Hepatic stellate cell (primary cell): ENCODE measurements around the gene GTPBP4.
"Not testable (repeated sequence)": the region's sequence is repeated elsewhere in the genome, so short reads cannot be mapped to it uniquely, and the experiment has no call there.

Experiments
- DNase-seq: peaks from one replicate; pipeline ENCODE4 v3.0.0; 2011; ENCODE audit warnings: low spot score

The GTPBP4 gene

GRCh38 chr10:988667-989545 lies 672 bp downstream of the GTPBP4 start:
- peak; percentile 29 for DNase-seq

- no peak for DNase-seq
Measured at GRCh38 chr10:990808-991207, 2.6 kb downstream of the GTPBP4 start.

- no peak for DNase-seq
Measured at GRCh38 chr10:992467-992866, 4.2 kb downstream of the GTPBP4 start.

GRCh38 chr10:992871-993270 lies 4.6 kb downstream of the GTPBP4 start:
- no peak for DNase-seq

GRCh38 chr10:994836-995558 lies 6.8 kb downstream of the GTPBP4 start:
- DNase-seq, result no peak

- no peak for DNase-seq
Measured at GRCh38 chr10:995559-995926, 7.3 kb downstream of the GTPBP4 start.

GRCh38 chr10:996031-996430 lies 7.8 kb downstream of the GTPBP4 start:
- no peak for DNase-seq

- DNase-seq, result no peak
Measured at GRCh38 chr10:997266-998022, 9.2 kb downstream of the GTPBP4 start.

- no peak for DNase-seq
Measured at GRCh38 chr10:1002425-1003006, 14.3 kb downstream of the GTPBP4 start.

- DNase-seq, result no peak
Measured at GRCh38 chr10:1003884-1004670, 15.8 kb downstream of the GTPBP4 start.

GRCh38 chr10:1006573-1006972 lies 18.3 kb downstream of the GTPBP4 start:
- DNase-seq, result no peak

GRCh38 chr10:1007583-1007982 lies 19.3 kb downstream of the GTPBP4 start:
- no peak for DNase-seq

- DNase-seq, result no peak
Measured at GRCh38 chr10:1009071-1009494, 20.8 kb downstream of the GTPBP4 start.

GRCh38 chr10:1009947-1010346 lies 21.7 kb downstream of the GTPBP4 start:
- DNase-seq, result not testable (repeated sequence)

GRCh38 chr10:1010703-1011102 lies 22.5 kb downstream of the GTPBP4 start:
- no peak for DNase-seq

GRCh38 chr10:1011696-1012095 lies 23.5 kb downstream of the GTPBP4 start:
- DNase-seq, result no peak

- no peak for DNase-seq
Measured at GRCh38 chr10:1015688-1016087, 27.5 kb downstream of the GTPBP4 start.

GRCh38 chr10:1019362-1019761 lies 31.1 kb downstream of the GTPBP4 start:
- DNase-seq, result no peak

GRCh38 chr10:1020460-1020859 lies 32.2 kb downstream of the GTPBP4 start:
- no peak for DNase-seq

- DNase-seq, result no peak
Measured at GRCh38 chr10:1020958-1021357, 32.7 kb downstream of the GTPBP4 start.

GRCh38 chr10:1022413-1022812 lies 34.2 kb downstream of the GTPBP4 start:
- DNase-seq, result no peak
